ENCODE data around the gene SLCO3A1.
A peak's percentile ranks its signal among the peaks of the same experiment; 100 is the strongest.

Gene SLCO3A1

DNA sequence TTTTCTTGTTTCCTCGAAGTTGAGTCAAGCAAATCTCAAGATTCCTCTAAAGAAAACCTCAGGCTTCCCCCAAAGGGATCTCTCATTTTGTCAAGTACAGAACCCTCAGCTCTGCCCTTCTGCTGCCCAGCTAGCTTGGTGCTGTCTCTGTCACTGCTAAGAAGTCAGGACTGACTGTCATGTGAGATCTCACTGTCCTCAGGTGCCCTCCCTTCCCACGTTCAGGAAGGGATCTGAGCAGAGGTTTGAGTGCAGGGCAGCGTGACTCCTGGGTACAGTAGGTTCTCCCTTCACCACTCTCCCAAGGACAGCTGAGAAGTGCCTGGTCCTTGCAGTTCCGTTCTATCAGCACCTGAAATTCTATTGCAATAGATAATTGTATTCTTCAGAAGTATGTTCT lies 229.7 kb downstream of the SLCO3A1 start:
- DNase-seq (no peak), ATAC-seq (ENCODE audit: insufficient read depth, low read depth) (no peak)
- Histone ChIP-seq H3K4me3 (ENCODE audit: low read depth in 1 of 2, low read length in 2 of 2) (no peak overlapping the region), H3K9ac (ENCODE audit: low read depth, low read length) (no peak overlapping the region), H2AFZ (ENCODE audit: low read depth, low read length) (no peak overlapping the region), H4K20me1 (ENCODE audit: insufficient read depth, low read length) (no peaks in the 10 kb centered on the region), H3K4me1 (ENCODE audit: insufficient read depth, low read length) (no peaks in the 10 kb centered on the region), H3K27me3 (ENCODE audit: insufficient read depth, low read length, poor library complexity) (no peaks in the 10 kb centered on the region), H3K4me2 (ENCODE audit: insufficient read depth, low read length) (no peak overlapping the region), H3K79me2 (ENCODE audit: insufficient read depth, low read length) (no peaks in the 10 kb centered on the region), H3K27ac (ENCODE audit: low read length) (no peak overlapping the region), H3K9me3 (ENCODE audit: insufficient read depth, low read length, severe bottlenecking) (no peaks in the 10 kb centered on the region), H3K36me3 (ENCODE audit: insufficient read depth, low read length) (no peaks in the 10 kb centered on the region)
- TF ChIP-seq, protein P1, sequence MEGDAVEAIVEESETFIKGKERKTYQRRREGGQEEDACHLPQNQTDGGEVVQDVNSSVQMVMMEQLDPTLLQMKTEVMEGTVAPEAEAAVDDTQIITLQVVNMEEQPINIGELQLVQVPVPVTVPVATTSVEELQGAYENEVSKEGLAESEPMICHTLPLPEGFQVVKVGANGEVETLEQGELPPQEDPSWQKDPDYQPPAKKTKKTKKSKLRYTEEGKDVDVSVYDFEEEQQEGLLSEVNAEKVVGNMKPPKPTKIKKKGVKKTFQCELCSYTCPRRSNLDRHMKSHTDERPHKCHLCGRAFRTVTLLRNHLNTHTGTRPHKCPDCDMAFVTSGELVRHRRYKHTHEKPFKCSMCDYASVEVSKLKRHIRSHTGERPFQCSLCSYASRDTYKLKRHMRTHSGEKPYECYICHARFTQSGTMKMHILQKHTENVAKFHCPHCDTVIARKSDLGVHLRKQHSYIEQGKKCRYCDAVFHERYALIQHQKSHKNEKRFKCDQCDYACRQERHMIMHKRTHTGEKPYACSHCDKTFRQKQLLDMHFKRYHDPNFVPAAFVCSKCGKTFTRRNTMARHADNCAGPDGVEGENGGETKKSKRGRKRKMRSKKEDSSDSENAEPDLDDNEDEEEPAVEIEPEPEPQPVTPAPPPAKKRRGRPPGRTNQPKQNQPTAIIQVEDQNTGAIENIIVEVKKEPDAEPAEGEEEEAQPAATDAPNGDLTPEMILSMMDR (IDR thresholded peaks at IDR 0.05; ENCODE audit: borderline replicate concordance, extremely low read depth, low read length, poor library complexity, severe bottlenecking), result no peak
- TF ChIP-seq EZH2 (IDR thresholded peaks at IDR 0.05; ENCODE audit: borderline replicate concordance, low read depth, low read length, severe bottlenecking), result no peak

DNA sequence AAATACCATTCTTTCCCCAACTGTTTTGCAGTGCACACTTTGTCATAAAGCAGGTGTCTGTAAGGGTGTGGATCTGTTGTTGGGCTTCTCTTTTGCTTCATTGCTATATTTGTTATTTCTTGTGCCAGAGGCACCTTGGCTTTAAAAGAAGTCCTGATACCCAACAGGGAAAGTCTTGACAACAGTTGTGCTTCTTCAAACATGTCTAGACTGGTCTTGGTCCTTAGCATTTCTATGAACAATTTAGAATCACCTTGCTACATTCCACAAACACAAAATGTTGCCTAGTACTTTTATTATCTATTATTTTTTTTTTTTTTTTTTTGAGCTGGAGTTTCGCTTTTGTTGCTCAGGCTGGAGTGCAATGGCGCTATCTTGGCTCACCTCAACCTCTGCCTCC lies 233.7 kb downstream of the SLCO3A1 start:
- TF ChIP-seq, protein P1 (IDR thresholded peaks at IDR 0.05; ENCODE audit: borderline replicate concordance, extremely low read depth, low read length, poor library complexity, severe bottlenecking), result no peak
- no peak for TF ChIP-seq EZH2 (IDR thresholded peaks at IDR 0.05; ENCODE audit: borderline replicate concordance, low read depth, low read length, severe bottlenecking)
- Histone ChIP-seq H3K79me2 (ENCODE audit: insufficient read depth, low read length) (no peaks in the 10 kb centered on the region), H3K9me3 (ENCODE audit: insufficient read depth, low read length, severe bottlenecking) (no peaks in the 10 kb centered on the region), H2AFZ (ENCODE audit: low read depth, low read length) (no peak overlapping the region), H3K4me1 (ENCODE audit: insufficient read depth, low read length) (no peaks in the 10 kb centered on the region), H3K4me2 (ENCODE audit: insufficient read depth, low read length) (no peak overlapping the region), H3K4me3 (ENCODE audit: low read depth in 1 of 2, low read length in 2 of 2) (no peak overlapping the region), H4K20me1 (ENCODE audit: insufficient read depth, low read length) (no peaks in the 10 kb centered on the region), H3K36me3 (ENCODE audit: insufficient read depth, low read length) (no peaks in the 10 kb centered on the region), H3K9ac (ENCODE audit: low read depth, low read length) (no peak overlapping the region), H3K27ac (ENCODE audit: low read length) (no peak overlapping the region), H3K27me3 (ENCODE audit: insufficient read depth, low read length, poor library complexity) (no peaks in the 10 kb centered on the region)
- no peak for DNase-seq
- ATAC-seq (ENCODE audit: insufficient read depth, low read depth), result no peak

DNA sequence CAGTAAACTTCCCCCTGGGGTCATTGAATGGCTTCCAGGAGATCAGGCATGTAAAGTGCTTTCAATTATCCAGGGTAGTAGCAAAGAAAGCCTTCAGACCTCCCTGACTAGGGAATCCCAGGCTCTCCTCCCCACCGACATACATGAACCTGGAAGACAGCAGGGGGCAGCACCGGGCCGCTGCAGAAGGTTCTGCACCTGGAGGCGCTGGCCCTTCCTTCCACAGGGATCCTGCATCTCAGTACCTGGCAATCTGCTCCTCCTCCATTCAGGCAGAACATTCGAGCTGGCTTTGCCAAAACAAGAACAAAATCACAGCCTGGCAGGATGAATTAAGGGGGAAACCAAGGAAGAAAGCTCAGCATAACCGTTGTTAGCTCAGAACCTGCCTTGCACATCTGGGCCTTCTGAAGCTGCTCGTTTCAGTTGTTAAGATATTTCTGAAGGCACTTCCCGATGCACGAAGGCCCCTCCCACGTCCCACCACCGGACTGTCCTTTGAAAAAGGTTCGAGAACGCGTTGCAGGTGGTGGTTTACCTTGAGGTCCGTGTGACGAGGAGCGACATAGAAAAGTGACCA lies 237.7 kb downstream of the SLCO3A1 start:
- H4K20me1 ChIP-seq (ENCODE audit: insufficient read depth, low read length), result no peaks in the 10 kb centered on the region
- H3K79me2 ChIP-seq (ENCODE audit: insufficient read depth, low read length), result no peaks in the 10 kb centered on the region
- H3K4me2 ChIP-seq (ENCODE audit: insufficient read depth, low read length), result no peak overlapping the region
- H3K9ac ChIP-seq (ENCODE audit: low read depth, low read length), result no peak overlapping the region
- no peak overlapping the region for H2AFZ ChIP-seq (ENCODE audit: low read depth, low read length)
- H3K27me3 ChIP-seq (ENCODE audit: insufficient read depth, low read length, poor library complexity), result no peaks in the 10 kb centered on the region
- TF ChIP-seq, protein P1 (IDR thresholded peaks at IDR 0.05; ENCODE audit: borderline replicate concordance, extremely low read depth, low read length, poor library complexity, severe bottlenecking), result peak; percentile 57
- no peak for TF ChIP-seq EZH2 (IDR thresholded peaks at IDR 0.05; ENCODE audit: borderline replicate concordance, low read depth, low read length, severe bottlenecking)
- H3K27ac ChIP-seq (ENCODE audit: low read length), result no peak overlapping the region
- no peaks in the 10 kb centered on the region for H3K36me3 ChIP-seq (ENCODE audit: insufficient read depth, low read length)
- peaks cover 8% of the 10 kb centered on the region for H3K4me1 ChIP-seq (ENCODE audit: insufficient read depth, low read length)
- peak; percentile 29 for DNase-seq
- no peaks in the 10 kb centered on the region for H3K9me3 ChIP-seq (ENCODE audit: insufficient read depth, low read length, severe bottlenecking)
- H3K4me3 ChIP-seq (ENCODE audit: low read depth in 1 of 2, low read length in 2 of 2), result no peak overlapping the region
- no peak for ATAC-seq (ENCODE audit: insufficient read depth, low read depth)
